Calu3 (cell line): Measurements from ENCODE around the gene FAM120B. TPM values are rescaled to one million over a fixed set of nuclear protein-coding genes. Genes with fewer than 3 reads are reported as not detected.

Experiments
- BruUV-seq: library from RNA; stranded (reverse); fragments of 400-500 nt; replicated peaks from 2 replicates; lab custom pipeline; 2021; lab: Mats Ljungman, UMichigan
- CTCF ChIA-PET: fragments of 300-600 bp; sonication (Branson Sonifier 250); formaldehyde crosslinking; loops from one replicate; lab custom pipeline; 2022; ENCODE audit warnings: antibody characterized with exemption; lab: Charles Lee
- DNase-seq: peaks from one replicate; pipeline ENCODE4 v3.0.0; 2022
- H3K27ac Mint-ChIP-seq: one replicate; pipeline ENCODE4 v1.8.0; 2022; ENCODE audit warnings: mixed read lengths; ENCODE audit not compliant: unreplicated experiment
- H3K27me3 Mint-ChIP-seq: one replicate; pipeline ENCODE4 v1.8.0; 2022; ENCODE audit warnings: mixed read lengths; ENCODE audit not compliant: unreplicated experiment
- H3K36me3 Mint-ChIP-seq: one replicate; pipeline ENCODE4 v1.8.0; 2022; ENCODE audit warnings: mild to moderate bottlenecking, moderate library complexity, mixed read lengths; ENCODE audit not compliant: insufficient read depth, unreplicated experiment
- H3K4me1 Mint-ChIP-seq: one replicate; pipeline ENCODE4 v1.8.0; 2022; ENCODE audit warnings: mild to moderate bottlenecking, low read depth, mixed read lengths; ENCODE audit not compliant: unreplicated experiment
- H3K4me3 Mint-ChIP-seq: one replicate; pipeline ENCODE4 v1.8.0; 2022; ENCODE audit warnings: mild to moderate bottlenecking, low read depth, moderate library complexity, mixed read lengths; ENCODE audit not compliant: unreplicated experiment
- H3K9me3 Mint-ChIP-seq: one replicate; pipeline ENCODE4 v1.8.0; 2022; ENCODE audit warnings: low read depth, mixed read lengths; ENCODE audit not compliant: unreplicated experiment
- CTCF ChIP-seq: fragments of 200-600 bp; IDR thresholded peaks from one replicate; pipeline ENCODE4 v1.8.0; 2022; ENCODE audit warnings: antibody characterized with exemption; ENCODE audit not compliant: unreplicated experiment
- intact Hi-C: fragments of 100-400 bp; cut with micrococcal nuclease; formaldehyde crosslinking; loops from one replicate; pipeline ENCODE4 v1.10.0; 2022; ENCODE audit not compliant: unreplicated experiment
- total RNA-seq: library from RNA; stranded (reverse); gene quantifications from 2 replicates; pipeline ENCODE4 v1.2.3, GENCODE V29; 2022

Gene FAM120B
- total RNA-seq, 1 experiment from 2014 or later, result 13.2 TPM

- TF ChIP-seq CTCF, result no peak
- peaks cover 15% of the 10 kb centered on the region for H3K4me1 Mint-ChIP-seq
- H3K4me3 Mint-ChIP-seq, result no peak overlapping the region
- CTCF ChIA-PET, result no interaction called here
- no peak overlapping the region for H3K27ac Mint-ChIP-seq
- no TSS peak for BruUV-seq
- H3K36me3 Mint-ChIP-seq, result peaks cover under 1% of the 10 kb centered on the region
- DNase-seq, result no peak
- H3K9me3 Mint-ChIP-seq, result no peaks in the 10 kb centered on the region
- no peaks in the 10 kb centered on the region for H3K27me3 Mint-ChIP-seq
- intact Hi-C loops, result no loop called here
Observed at GRCh38 chr6:170370416-170370815, 63.9 kb downstream of the FAM120B start.

GRCh38 chr6:170371080-170371479, 64.5 kb downstream of the FAM120B start:
- no peak for DNase-seq
- CTCF ChIA-PET, result no interaction called here
- H3K27me3 Mint-ChIP-seq, result no peaks in the 10 kb centered on the region
- H3K9me3 Mint-ChIP-seq, result no peaks in the 10 kb centered on the region
- H3K4me3 Mint-ChIP-seq, result no peak overlapping the region
- BruUV-seq, result no TSS peak
- peaks cover 21% of the 10 kb centered on the region for H3K4me1 Mint-ChIP-seq
- H3K27ac Mint-ChIP-seq, result no peak overlapping the region
- no peak for TF ChIP-seq CTCF
- intact Hi-C loops, result no loop called here
- peaks cover 7% of the 10 kb centered on the region for H3K36me3 Mint-ChIP-seq

GRCh38 chr6:170371588-170371987, 65.0 kb downstream of the FAM120B start:
- peaks cover 26% of the 10 kb centered on the region for H3K4me1 Mint-ChIP-seq
- H3K4me3 Mint-ChIP-seq, result no peak overlapping the region
- BruUV-seq, result no TSS peak
- H3K9me3 Mint-ChIP-seq, result no peaks in the 10 kb centered on the region
- no peak for TF ChIP-seq CTCF
- no peak overlapping the region for H3K27ac Mint-ChIP-seq
- H3K27me3 Mint-ChIP-seq, result no peaks in the 10 kb centered on the region
- intact Hi-C loops, result no loop called here
- DNase-seq, result no peak
- CTCF ChIA-PET, result no interaction called here
- H3K36me3 Mint-ChIP-seq, result peaks cover 12% of the 10 kb centered on the region

- CTCF ChIA-PET, result no interaction called here
- H3K36me3 Mint-ChIP-seq, result peaks cover 12% of the 10 kb centered on the region
- H3K4me1 Mint-ChIP-seq, result peaks cover 29% of the 10 kb centered on the region
- BruUV-seq, result no TSS peak
- H3K27me3 Mint-ChIP-seq, result no peaks in the 10 kb centered on the region
- H3K4me3 Mint-ChIP-seq, result no peak overlapping the region
- intact Hi-C loops, result no loop called here
- no peaks in the 10 kb centered on the region for H3K9me3 Mint-ChIP-seq
- no peak overlapping the region for H3K27ac Mint-ChIP-seq
- DNase-seq, result no peak
- no peak for TF ChIP-seq CTCF
Observed at GRCh38 chr6:170372380-170373325, 66.1 kb downstream of the FAM120B start.
